HUES48 (cell line): Measurements from ENCODE around the gene NFIC.
A peak's percentile ranks its signal among the peaks of the same experiment; 100 is the strongest.
"Not testable (repeated sequence)": the region's sequence is repeated elsewhere in the genome, so short reads cannot be mapped to it uniquely, and the experiment has no call there.

Source experiments
- H3K27ac ChIP-seq: one replicate; pipeline ENCODE4 v1.7.0; 2013; ENCODE audit warnings: low read depth, low read length, inconsistent platforms
- H3K27me3 ChIP-seq: 2 replicates; pipeline ENCODE4 v1.6.1; 2013; ENCODE audit warnings: mild to moderate bottlenecking, low read length; ENCODE audit not compliant: control insufficient read depth, insufficient read depth
- H3K36me3 ChIP-seq: 2 replicates; pipeline ENCODE4 v1.6.1; 2013; ENCODE audit warnings: low read length; ENCODE audit not compliant: control insufficient read depth, insufficient read depth
- H3K4me1 ChIP-seq: 2 replicates; pipeline ENCODE4 v1.6.1; 2013; ENCODE audit warnings: mild to moderate bottlenecking, low read length; ENCODE audit not compliant: control insufficient read depth, insufficient read depth
- H3K4me3 ChIP-seq: 2 replicates; pipeline ENCODE4 v1.5.1; 2013; ENCODE audit warnings: mild to moderate bottlenecking, low read depth, low read length
- H3K9ac ChIP-seq: 2 replicates; pipeline ENCODE4 v1.6.1; 2013; ENCODE audit warnings: mild to moderate bottlenecking, low read depth, low read length, moderate library complexity
- H3K9me3 ChIP-seq: 2 replicates; pipeline ENCODE4 v1.6.1; 2013; ENCODE audit warnings: low read length; ENCODE audit not compliant: control insufficient read depth, insufficient read depth

NFIC gene

DNA sequence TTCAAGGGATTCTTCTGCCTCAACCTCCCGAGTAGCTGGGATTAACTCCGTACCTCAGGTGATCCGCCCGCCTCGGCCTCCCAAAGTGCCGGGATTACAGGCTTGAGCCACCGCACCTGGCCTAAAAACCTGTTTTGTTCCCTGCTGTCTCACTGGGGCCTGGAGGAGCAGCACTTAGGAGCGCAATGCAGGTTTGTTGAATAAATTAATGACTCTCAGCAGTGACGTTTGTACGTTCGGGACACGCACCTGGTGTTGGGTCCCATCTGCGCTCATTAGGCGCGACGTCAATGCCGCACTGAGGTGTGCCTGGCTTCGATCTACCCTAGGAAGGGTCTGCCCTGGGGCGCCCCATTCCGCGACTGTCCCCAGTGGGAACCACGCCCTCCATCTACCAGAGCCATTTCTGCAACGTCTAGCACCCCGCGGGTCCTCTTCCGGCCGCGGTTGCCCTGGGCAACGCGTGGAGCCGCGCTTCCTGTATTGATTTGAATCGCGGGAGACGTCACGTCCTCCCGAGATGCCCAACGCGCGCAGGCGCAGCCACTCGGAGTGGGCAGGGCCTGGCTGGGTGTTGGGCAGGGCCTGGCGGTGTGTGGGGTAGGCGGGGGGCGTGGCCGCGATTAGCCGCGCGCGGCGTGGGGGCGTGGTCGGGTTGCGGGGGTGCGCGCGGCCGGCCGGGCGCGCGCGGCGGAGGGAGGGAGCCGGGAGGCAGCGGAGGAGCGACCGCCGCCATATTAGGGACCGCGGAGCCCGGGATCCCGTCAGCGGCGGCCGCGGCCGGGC lies 139.4 kb downstream of the NFIC start, which contains the start of gene FZR1:
Gene FZR1, plus strand, starts transcription at position 714 of the 786 bp plus-strand sequence. CDS start 16,679 bp downstream, outside the sequence.
- peaks cover 12% of the 10 kb centered on the region for H3K36me3 ChIP-seq
- peak within 1 kb of the TSS; percentile 96 for H3K27ac ChIP-seq
- peak within 1 kb of the TSS; percentile 86 for H3K9ac ChIP-seq
- H3K4me1 ChIP-seq = 0 out of 2 replicates have a peak, but pooled peaks cover 2% of the 10 kb centered on the region
- no peaks in the 10 kb centered on the region for H3K27me3 ChIP-seq
- H3K4me3 ChIP-seq = peak within 1 kb of the TSS; percentile 77
- H3K9me3 ChIP-seq = no peaks in the 10 kb centered on the region

DNA sequence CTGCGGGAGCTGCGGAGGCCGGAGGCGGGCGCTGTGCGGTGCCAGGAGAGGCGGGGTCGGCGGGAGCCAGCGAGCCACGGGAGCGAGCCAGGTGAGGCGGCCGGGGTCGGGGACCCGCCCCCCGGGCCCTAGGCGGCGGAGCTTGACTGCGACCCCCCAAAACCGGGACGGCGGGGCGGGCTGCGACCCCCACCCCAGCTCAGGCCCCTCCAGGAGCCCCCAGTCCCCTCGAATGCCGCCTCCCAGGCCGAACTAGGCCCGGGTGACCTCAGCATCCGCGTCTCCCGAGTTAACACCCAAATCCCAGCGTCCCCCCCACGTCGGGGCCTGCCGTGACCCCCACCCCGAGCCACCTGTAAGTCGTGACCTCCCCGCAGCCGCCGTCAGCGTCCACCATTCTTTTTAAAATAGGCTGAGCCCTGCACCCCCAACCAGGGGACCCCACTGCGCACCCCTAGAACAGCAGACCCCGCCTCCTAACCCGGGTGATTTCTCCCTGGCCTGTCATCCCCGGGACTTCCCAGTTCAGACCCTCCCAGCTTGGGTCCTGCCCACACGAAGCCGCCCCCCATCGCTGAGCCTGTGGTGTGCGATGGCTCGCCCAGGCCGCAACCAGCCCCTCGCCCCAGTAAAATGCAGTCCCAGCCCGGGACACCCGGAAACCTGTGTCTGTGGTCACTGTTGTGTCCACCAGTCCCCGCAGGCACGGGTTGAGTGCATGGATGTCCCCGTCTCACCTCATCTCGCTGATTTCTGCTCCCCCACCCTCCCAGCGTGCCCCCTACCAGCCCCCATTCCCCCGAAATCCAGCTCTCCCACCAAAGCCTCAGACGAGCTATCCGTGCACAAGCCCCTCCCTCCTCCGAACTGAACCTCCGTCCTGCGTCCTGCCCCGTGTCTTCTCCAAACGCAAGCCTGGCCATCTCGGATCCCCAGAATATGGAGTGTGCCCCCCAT lies 140.3 kb downstream of the NFIC start:
- H3K4me1 ChIP-seq = 0 out of 2 replicates have a peak, but pooled peaks cover 2% of the 10 kb centered on the region
- H3K9me3 ChIP-seq = no peaks in the 10 kb centered on the region
- peak overlapping the region; percentile 63 for H3K27ac ChIP-seq
- H3K27me3 ChIP-seq = no peaks in the 10 kb centered on the region
- H3K9ac ChIP-seq = no peak overlapping the region
- H3K36me3 ChIP-seq = peaks cover 12% of the 10 kb centered on the region
- peak overlapping the region; percentile 77 for H3K4me3 ChIP-seq

DNA sequence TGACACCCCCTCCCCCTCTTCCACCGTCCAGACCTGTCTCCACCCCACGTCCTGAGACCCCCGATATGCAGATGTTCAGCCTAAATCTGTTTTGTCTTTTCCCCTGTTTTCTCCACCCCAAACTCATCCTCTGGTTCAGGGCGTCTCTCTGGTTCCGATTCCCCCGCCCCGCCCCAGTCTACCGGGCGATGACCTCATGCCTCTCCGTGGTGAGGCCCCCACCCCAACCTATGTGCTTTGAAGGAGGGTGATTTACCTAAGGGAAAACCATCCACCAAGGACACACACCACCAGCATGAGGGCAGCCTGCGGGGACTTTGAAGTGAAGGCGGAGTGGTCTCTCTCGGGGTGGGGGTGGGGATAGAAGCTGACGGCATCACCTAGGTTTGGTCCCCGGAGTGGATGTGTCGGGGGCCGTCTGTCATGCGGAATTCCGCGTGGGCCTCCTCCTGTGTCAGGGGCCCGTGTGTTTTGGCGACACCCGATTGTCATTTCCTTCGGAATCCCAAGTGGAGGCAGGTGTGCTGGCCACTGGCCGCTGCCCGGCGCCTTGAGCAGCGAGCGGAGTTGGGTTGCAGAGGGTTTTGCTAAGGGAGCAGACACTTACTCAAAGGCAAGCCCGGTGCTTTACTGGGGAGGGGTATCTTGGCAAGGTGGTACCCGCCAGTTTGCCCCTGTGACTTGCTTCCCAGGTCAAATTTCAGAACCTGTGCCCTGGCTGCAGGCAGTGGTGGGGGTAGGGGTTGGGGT lies 141.2 kb downstream of the NFIC start:
- peak overlapping the region; percentile 58 for H3K27ac ChIP-seq
- H3K4me3 ChIP-seq = peak overlapping the region; percentile 77
- H3K9me3 ChIP-seq = no peaks in the 10 kb centered on the region
- H3K36me3 ChIP-seq = peaks cover 12% of the 10 kb centered on the region
- H3K9ac ChIP-seq = no peak overlapping the region
- H3K4me1 ChIP-seq = 0 out of 2 replicates have a peak, but pooled peaks cover 2% of the 10 kb centered on the region
- H3K27me3 ChIP-seq = no peaks in the 10 kb centered on the region

DNA sequence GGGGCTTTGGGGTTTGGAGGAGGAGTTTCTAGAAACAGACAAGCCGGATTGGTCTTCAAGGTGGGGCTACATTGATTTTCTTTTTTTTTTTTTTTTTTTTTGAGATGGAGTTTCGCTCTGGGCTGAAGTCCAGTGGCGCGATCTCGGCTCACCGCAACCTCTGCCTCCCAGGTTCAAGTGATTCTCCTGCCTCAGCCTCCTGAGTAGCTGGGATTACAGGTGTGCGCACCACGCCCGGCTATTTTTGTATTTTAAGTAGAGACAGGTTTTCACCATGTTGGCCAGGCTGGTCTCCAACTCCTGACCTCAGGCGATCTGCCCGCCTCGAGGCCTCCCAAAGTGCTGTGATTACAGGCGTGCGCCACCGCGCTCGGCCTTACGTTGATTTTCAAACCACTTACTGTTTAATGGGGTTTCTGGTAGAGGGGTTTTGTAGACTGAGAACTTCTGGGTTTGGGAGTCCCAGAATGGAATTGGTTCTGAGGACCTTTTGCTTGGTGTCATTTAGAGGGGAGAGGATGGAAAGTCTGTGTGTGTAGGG lies 141.8 kb downstream of the NFIC start:
- not testable (repeated sequence) for H3K9me3 ChIP-seq, H3K4me3 ChIP-seq, H3K27ac ChIP-seq, H3K27me3 ChIP-seq, H3K9ac ChIP-seq, H3K4me1 ChIP-seq
- H3K36me3 ChIP-seq = peaks cover 12% of the 10 kb centered on the region

DNA sequence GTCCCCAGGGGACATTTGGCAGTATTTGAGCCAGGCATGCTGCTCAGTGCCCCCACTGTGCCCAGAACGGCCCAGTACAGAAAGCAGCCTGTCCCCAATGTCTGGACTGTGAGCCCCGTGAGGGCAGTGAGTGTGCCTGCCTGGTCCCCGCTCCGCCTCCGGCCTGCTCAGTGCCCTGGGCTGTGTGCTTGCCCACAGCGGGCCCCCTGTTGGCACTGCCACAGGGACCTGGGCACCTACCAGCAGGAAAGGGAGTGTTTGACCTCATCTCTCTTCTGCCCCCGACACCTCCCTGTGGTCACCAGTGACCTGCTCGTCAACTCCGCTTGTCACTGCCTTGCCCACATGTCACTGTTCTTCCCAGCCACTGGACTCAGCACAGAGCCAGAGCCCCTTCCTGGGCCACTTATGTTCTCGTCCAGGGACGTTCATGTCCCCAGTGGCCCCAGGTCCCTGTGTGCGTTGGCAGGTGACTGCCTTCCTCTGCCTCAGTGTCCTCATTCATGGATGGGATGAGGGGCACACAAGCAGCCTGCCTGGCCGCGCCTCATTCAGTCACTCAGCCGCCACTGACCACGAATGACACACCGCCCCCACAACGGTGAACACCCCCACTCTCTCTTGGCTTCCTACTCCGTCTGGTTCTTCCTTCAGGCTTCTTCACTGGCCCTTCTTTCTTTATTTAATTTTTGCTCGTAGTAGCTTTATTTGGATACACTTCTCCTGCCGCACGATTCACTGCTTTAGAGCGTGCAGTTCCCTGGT lies 142.6 kb downstream of the NFIC start:
- Histone ChIP-seq H3K9me3 (no peaks in the 10 kb centered on the region), H3K4me1 (0 out of 2 replicates have a peak, but pooled peaks cover 2% of the 10 kb centered on the region), H3K27ac (no peak overlapping the region), H3K36me3 (peaks cover 12% of the 10 kb centered on the region), H3K9ac (no peak overlapping the region), H3K27me3 (no peaks in the 10 kb centered on the region), H3K4me3 (no peak overlapping the region)

DNA sequence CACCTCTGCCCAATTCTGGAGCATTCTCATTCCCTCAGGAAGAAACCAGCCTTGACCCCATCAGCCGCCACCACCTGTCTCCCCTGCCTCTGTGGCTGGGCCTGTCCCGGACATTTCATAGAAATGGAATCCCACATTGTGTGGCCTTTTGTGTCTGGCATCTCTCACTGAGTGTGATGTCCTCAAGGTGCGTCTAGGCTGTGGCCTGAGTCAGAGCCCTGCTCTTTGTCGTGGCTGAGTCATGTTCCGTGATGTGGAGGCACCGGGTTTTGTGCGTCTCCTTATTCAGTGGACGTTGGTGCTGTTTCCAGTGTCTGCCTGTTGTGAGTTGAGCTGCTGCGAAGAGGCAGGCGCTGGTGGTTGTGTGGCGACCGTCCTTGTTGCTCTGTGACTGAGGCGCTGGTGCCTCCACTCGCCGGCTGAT lies 143.2 kb downstream of the NFIC start:
- Histone ChIP-seq H3K9ac (no peak overlapping the region), H3K4me3 (no peak overlapping the region), H3K36me3 (peaks cover 12% of the 10 kb centered on the region)

DNA sequence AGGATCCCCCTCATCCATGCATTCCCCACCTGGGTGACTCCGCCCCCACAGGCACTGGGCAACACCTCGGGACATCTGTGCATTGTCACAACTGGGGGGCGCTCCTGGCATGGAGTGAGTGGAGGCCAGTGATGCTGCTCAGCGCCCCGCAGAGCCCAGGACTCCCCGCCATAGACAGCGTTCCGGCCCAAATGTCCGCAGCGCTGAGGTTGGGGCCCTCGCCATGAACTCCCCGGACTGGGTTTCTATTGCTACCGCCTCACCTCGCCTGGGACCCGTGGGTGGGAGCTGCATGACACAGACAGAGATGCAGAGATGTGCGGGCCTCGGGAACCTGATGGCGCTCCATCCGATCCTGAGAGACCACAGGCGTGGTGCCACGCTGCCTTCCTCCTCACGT lies 144.3 kb downstream of the NFIC start:
- Histone ChIP-seq H3K27me3 (no peaks in the 10 kb centered on the region), H3K4me1 (peaks cover 2% of the 10 kb centered on the region; the same call in 1 of the 2 replicates), H3K27ac (no peak overlapping the region), H3K4me3 (no peak overlapping the region), H3K36me3 (peaks cover 12% of the 10 kb centered on the region), H3K9ac (no peak overlapping the region), H3K9me3 (no peaks in the 10 kb centered on the region)

More for the DNA sequence above, 143.2 kb downstream of the NFIC start:
- Histone ChIP-seq H3K27me3 (no peaks in the 10 kb centered on the region), H3K27ac (no peak overlapping the region), H3K9me3 (no peaks in the 10 kb centered on the region), H3K4me1 (0 out of 2 replicates have a peak, but pooled peaks cover 2% of the 10 kb centered on the region)

- H3K4me1 ChIP-seq = peaks cover 2% of the 10 kb centered on the region; the same call in 1 of the 2 replicates
- H3K4me3 ChIP-seq = no peak overlapping the region
- peaks cover 12% of the 10 kb centered on the region for H3K36me3 ChIP-seq
- H3K9me3 ChIP-seq = no peaks in the 10 kb centered on the region
- no peak overlapping the region for H3K27ac ChIP-seq
- no peaks in the 10 kb centered on the region for H3K27me3 ChIP-seq
- H3K9ac ChIP-seq = no peak overlapping the region
These were observed 145.3 kb downstream of the NFIC start for GRCh38 chr19:3511506-3512251.

GRCh38 chr19:3512562-3513228 lies 146.3 kb downstream of the NFIC start:
- Histone ChIP-seq H3K9ac (no peak overlapping the region), H3K4me3 (no peak overlapping the region), H3K27me3 (no peaks in the 10 kb centered on the region), H3K9me3 (no peaks in the 10 kb centered on the region), H3K36me3 (peaks cover 12% of the 10 kb centered on the region), H3K4me1 (peaks cover under 1% of the 10 kb centered on the region; the same call in 1 of the 2 replicates), H3K27ac (no peak overlapping the region)
